ENCODE results near the gene DDX49.

GRCh38 chr19:18876865-18877264 lies 42.6 kb upstream of the DDX49 start:
- TF ChIP-seq, protein P1, sequence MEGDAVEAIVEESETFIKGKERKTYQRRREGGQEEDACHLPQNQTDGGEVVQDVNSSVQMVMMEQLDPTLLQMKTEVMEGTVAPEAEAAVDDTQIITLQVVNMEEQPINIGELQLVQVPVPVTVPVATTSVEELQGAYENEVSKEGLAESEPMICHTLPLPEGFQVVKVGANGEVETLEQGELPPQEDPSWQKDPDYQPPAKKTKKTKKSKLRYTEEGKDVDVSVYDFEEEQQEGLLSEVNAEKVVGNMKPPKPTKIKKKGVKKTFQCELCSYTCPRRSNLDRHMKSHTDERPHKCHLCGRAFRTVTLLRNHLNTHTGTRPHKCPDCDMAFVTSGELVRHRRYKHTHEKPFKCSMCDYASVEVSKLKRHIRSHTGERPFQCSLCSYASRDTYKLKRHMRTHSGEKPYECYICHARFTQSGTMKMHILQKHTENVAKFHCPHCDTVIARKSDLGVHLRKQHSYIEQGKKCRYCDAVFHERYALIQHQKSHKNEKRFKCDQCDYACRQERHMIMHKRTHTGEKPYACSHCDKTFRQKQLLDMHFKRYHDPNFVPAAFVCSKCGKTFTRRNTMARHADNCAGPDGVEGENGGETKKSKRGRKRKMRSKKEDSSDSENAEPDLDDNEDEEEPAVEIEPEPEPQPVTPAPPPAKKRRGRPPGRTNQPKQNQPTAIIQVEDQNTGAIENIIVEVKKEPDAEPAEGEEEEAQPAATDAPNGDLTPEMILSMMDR (conservative IDR thresholded peaks at IDR 0.05; ENCODE audit: low read length), result no peak
- no peak for TF ChIP-seq EZH2phosphoT487 (IDR thresholded peaks at IDR 0.05; ENCODE audit: borderline replicate concordance, low read depth, low read length)

All from OCI-LY7 (cell line).